H9 (cell line): ENCODE results near the gene TTC23L. TPM values are rescaled to one million over a fixed set of nuclear protein-coding genes. Genes with fewer than 3 reads are reported as not detected.

Experiments
- DNase-seq: peaks from one replicate; pipeline ENCODE4 v3.0.0-alpha.2; 2017
- H2AFZ ChIP-seq: one replicate; pipeline ENCODE4 v1.6.1; 2013; ENCODE audit warnings: mild to moderate bottlenecking, low read length, control low read depth, moderate library complexity
- H2AK5ac ChIP-seq: 2 replicates; pipeline ENCODE4 v1.6.1; 2013; ENCODE audit warnings: low read length, control low read depth, mixed read lengths; ENCODE audit not compliant: insufficient read length
- H2BK120ac ChIP-seq: one replicate; pipeline ENCODE4 v1.6.1; 2013; ENCODE audit warnings: low read depth, mild to moderate bottlenecking, low read length, control low read depth, inconsistent platforms; ENCODE audit not compliant: poor library complexity, severe bottlenecking
- H2BK12ac ChIP-seq: 2 replicates; pipeline ENCODE4 v1.6.1; 2013; ENCODE audit warnings: low read length, control low read depth, mixed read lengths, low read depth; ENCODE audit not compliant: insufficient read length
- H2BK15ac ChIP-seq: 2 replicates; pipeline ENCODE4 v1.6.1; 2013; ENCODE audit warnings: low read depth, low read length, control low read depth
- H2BK20ac ChIP-seq: one replicate; pipeline ENCODE4 v1.6.1; 2013; ENCODE audit warnings: low read depth, mild to moderate bottlenecking, low read length, control low read depth, inconsistent platforms; ENCODE audit not compliant: poor library complexity, severe bottlenecking
- H2BK5ac ChIP-seq: 2 replicates; pipeline ENCODE4 v1.6.1; 2013; ENCODE audit warnings: low read length, control low read depth, mixed read lengths; ENCODE audit not compliant: insufficient read length
- H3K14ac ChIP-seq: 2 replicates; pipeline ENCODE4 v1.6.1; 2013; ENCODE audit warnings: low read length, control low read depth; ENCODE audit not compliant: insufficient read depth
- H3K18ac ChIP-seq: 2 replicates; pipeline ENCODE4 v1.6.1; 2013; ENCODE audit warnings: low read depth, mild to moderate bottlenecking, mixed read lengths, low read length, control low read depth; ENCODE audit not compliant: insufficient read length
- H3K23ac ChIP-seq: 2 replicates; pipeline ENCODE4 v1.6.1; 2013; ENCODE audit warnings: low read length, control low read depth, mixed read lengths, low read depth; ENCODE audit not compliant: insufficient read length
- H3K23me2 ChIP-seq: 2 replicates; pipeline ENCODE4 v1.6.1; 2013; ENCODE audit warnings: low read depth, mild to moderate bottlenecking, mixed read lengths, low read length, control low read depth; ENCODE audit not compliant: insufficient read length, poor library complexity, severe bottlenecking
- H3K27ac ChIP-seq: 2 replicates; pipeline ENCODE4 v1.5.1; 2013; ENCODE audit warnings: low read length, control low read depth, mixed read lengths, low read depth; ENCODE audit not compliant: insufficient read length
- H3K27me3 ChIP-seq: 2 replicates; pipeline ENCODE4 v1.6.1; 2013; ENCODE audit warnings: low read length, control low read depth, inconsistent platforms; ENCODE audit not compliant: insufficient read depth
- H3K4ac ChIP-seq: 2 replicates; pipeline ENCODE4 v1.6.1; 2013; ENCODE audit warnings: low read depth, mild to moderate bottlenecking, control low read depth, inconsistent platforms, low read length, moderate library complexity
- H3K4me1 ChIP-seq: 2 replicates; pipeline ENCODE4 v1.6.1; 2013; ENCODE audit warnings: low read length, control low read depth, inconsistent platforms; ENCODE audit not compliant: insufficient read depth
- H3K4me2 ChIP-seq: 2 replicates; pipeline ENCODE4 v1.6.1; 2013; ENCODE audit warnings: low read length, control low read depth, mixed read lengths; ENCODE audit not compliant: insufficient read length, insufficient read depth
- H3K56ac ChIP-seq: 2 replicates; pipeline ENCODE4 v1.6.1; 2013; ENCODE audit warnings: low read depth, mild to moderate bottlenecking, mixed read lengths, low read length, control low read depth; ENCODE audit not compliant: insufficient read length
- H3K79me1 ChIP-seq: 2 replicates; pipeline ENCODE4 v1.6.1; 2013; ENCODE audit warnings: low read depth, mild to moderate bottlenecking, moderate library complexity, low read length, control low read depth, inconsistent platforms; ENCODE audit not compliant: insufficient read depth, poor library complexity, severe bottlenecking
- H3K79me2 ChIP-seq: 2 replicates; pipeline ENCODE4 v1.6.1; 2013; ENCODE audit warnings: low read length, control low read depth, inconsistent platforms; ENCODE audit not compliant: insufficient read depth
- H3K9ac ChIP-seq: 2 replicates; pipeline ENCODE4 v1.6.1; 2013; ENCODE audit warnings: low read length, control low read depth, mixed read lengths; ENCODE audit not compliant: insufficient read length; ENCODE audit errors: extremely low read depth
- H3K9me3 ChIP-seq: one replicate; pipeline ENCODE4 v1.6.1; 2013; ENCODE audit warnings: low read depth, low read length, inconsistent platforms; ENCODE audit not compliant: control insufficient read depth
- H3T11ph ChIP-seq: one replicate; pipeline ENCODE4 v1.6.1; 2013; ENCODE audit warnings: mild to moderate bottlenecking, low read length, control low read depth, inconsistent platforms
- H4K20me1 ChIP-seq: one replicate; pipeline ENCODE4 v1.6.1; 2013; ENCODE audit not compliant: control insufficient read depth, insufficient read length, insufficient read depth
- H4K5ac ChIP-seq: 2 replicates; pipeline ENCODE4 v1.6.1; 2013; ENCODE audit warnings: low read depth, mild to moderate bottlenecking, mixed read lengths, low read length, control low read depth; ENCODE audit not compliant: insufficient read length
- H4K8ac ChIP-seq: replicated peaks from 2 replicates; pipeline ENCODE4 v1.6.1; 2013; ENCODE audit warnings: low read length, control low read depth, mixed read lengths, low read depth; ENCODE audit not compliant: insufficient read length
- H4K91ac ChIP-seq: 2 replicates; pipeline ENCODE4 v1.6.1; 2013; ENCODE audit warnings: low read depth, mild to moderate bottlenecking, moderate library complexity, mixed read lengths, low read length, control low read depth; ENCODE audit not compliant: insufficient read length
- H3K27ac Mint-ChIP-seq, 3 experiments: 2 replicates in 2 of 3; 3 replicates in 1 of 3; pipeline ENCODE4 v1.8.0; 2020 to 2021; ENCODE audit warnings: mixed read lengths in 3 of 3, mild to moderate bottlenecking in 1 of 3, moderate library complexity in 1 of 3
- H3K27me3 Mint-ChIP-seq: 2 replicates; pipeline ENCODE4 v1.8.0; 2021; ENCODE audit warnings: low read depth, mild to moderate bottlenecking, moderate library complexity, mixed read lengths
- H3K36me3 Mint-ChIP-seq, 3 experiments: 2 replicates in 2 of 3; 3 replicates in 1 of 3; pipeline ENCODE4 v1.8.0; 2020 to 2021; ENCODE audit warnings: low read depth in 3 of 3, mixed read lengths in 3 of 3; ENCODE audit not compliant: insufficient read depth in 1 of 3
- H3K4me1 Mint-ChIP-seq, 2 experiments: 2 replicates each; pipeline ENCODE4 v1.8.0; 2020; ENCODE audit warnings: mixed read lengths in 2 of 2
- H3K4me3 Mint-ChIP-seq, 2 experiments: 2 replicates in 1 of 2; 3 replicates in 1 of 2; pipeline ENCODE4 v1.8.0; 2020 to 2021; ENCODE audit warnings: mild to moderate bottlenecking in 2 of 2, mixed read lengths in 2 of 2, moderate library complexity in 1 of 2
- H3K9me3 Mint-ChIP-seq, 2 experiments: 2 replicates in 1 of 2; 3 replicates in 1 of 2; pipeline ENCODE4 v1.8.0; 2020; ENCODE audit warnings: mild to moderate bottlenecking in 2 of 2, mixed read lengths in 2 of 2, moderate library complexity in 1 of 2
- WGBS: extraction: QIAGEN DNeasy Blood & Tissue Kit; methylation state at CpG from one replicate; pipeline ENCODE4 v1.1.7; 2013; ENCODE audit warnings: missing lambda C conversion rate, low lambda C conversion rate, mixed read lengths; ENCODE audit not compliant: insufficient read length; ENCODE audit errors: extremely low coverage; 5-methylcytosine and 5-hydroxymethylcytosine counted together
- total RNA-seq: library from RNA; stranded (reverse); gene quantifications from 2 replicates; pipeline ENCODE4 v1.2.1, GENCODE V29; 2021
- TF ChIP-seq, protein P1 (sequence below): fragments of 200-600 bp; sonication (generic); conservative IDR thresholded peaks from 3 replicates; pipeline ENCODE4 v1.8.0; 2021; ENCODE audit warnings: antibody characterized with exemption, mild to moderate bottlenecking

The TTC23L gene
- total RNA-seq, 1 experiment from 2014 or later: 0.96 TPM

DNA sequence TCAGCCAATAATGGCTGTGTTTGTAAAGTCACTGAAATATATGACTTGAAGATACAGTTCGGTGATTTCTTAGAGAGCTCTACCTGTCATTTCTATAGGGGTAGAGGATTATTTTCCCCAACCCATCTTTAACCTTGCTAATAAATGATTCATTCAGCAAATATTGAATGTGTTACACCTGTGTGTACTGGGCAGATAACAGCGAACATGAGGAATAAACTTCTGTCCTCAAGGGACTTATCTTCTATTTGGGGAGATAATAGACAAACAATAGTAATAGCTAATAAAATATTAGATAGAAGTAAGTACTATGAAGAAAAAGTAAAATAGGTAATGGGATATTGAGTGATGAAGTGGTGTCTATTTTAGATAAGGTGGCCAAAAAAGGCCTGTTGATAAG is 9.3 kb downstream of the TTC23L start:
- Histone ChIP-seq H4K20me1 (no peaks in the 10 kb centered on the region), H3K27ac (no peak overlapping the region), H2BK20ac (no peak overlapping the region), H3K79me2 (no peaks in the 10 kb centered on the region), H2AFZ (no peak overlapping the region), H2AK5ac (no peak overlapping the region), H3T11ph (no peak overlapping the region), H3K23me2 (no peaks in the 10 kb centered on the region), H3K18ac (no peak overlapping the region), H3K27me3 (no peaks in the 10 kb centered on the region), H3K79me1 (no peaks in the 10 kb centered on the region), H3K14ac (no peak overlapping the region), H3K23ac (no peak overlapping the region), H4K91ac (no peak overlapping the region), H4K5ac (no peak overlapping the region), H3K4me2 (no peak overlapping the region), H2BK15ac (no peak overlapping the region), H2BK5ac (no peak overlapping the region), H2BK120ac (no peak overlapping the region), H3K56ac (no peak overlapping the region), H3K9me3 (no peaks in the 10 kb centered on the region), H3K9ac (no peak overlapping the region), H4K8ac (no peak overlapping the region), H3K4me1 (no peaks in the 10 kb centered on the region; the same call in 1 of the 2 replicates), H3K4ac (no peak overlapping the region), H2BK12ac (no peak overlapping the region)
- H3K27ac Mint-ChIP-seq: no peak overlapping the region
- DNase-seq: no peak
- WGBS: no CpG with 5 or more reads among the region's 2 CpGs
- H3K4me1 Mint-ChIP-seq: peaks cover 7 to 9% of the 10 kb centered on the region in 2 experiments
- no peaks in the 10 kb centered on the region for H3K27me3 Mint-ChIP-seq
- TF ChIP-seq, protein P1, sequence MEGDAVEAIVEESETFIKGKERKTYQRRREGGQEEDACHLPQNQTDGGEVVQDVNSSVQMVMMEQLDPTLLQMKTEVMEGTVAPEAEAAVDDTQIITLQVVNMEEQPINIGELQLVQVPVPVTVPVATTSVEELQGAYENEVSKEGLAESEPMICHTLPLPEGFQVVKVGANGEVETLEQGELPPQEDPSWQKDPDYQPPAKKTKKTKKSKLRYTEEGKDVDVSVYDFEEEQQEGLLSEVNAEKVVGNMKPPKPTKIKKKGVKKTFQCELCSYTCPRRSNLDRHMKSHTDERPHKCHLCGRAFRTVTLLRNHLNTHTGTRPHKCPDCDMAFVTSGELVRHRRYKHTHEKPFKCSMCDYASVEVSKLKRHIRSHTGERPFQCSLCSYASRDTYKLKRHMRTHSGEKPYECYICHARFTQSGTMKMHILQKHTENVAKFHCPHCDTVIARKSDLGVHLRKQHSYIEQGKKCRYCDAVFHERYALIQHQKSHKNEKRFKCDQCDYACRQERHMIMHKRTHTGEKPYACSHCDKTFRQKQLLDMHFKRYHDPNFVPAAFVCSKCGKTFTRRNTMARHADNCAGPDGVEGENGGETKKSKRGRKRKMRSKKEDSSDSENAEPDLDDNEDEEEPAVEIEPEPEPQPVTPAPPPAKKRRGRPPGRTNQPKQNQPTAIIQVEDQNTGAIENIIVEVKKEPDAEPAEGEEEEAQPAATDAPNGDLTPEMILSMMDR: no peak
- peaks cover 0 to 10% (median 2%) of the 10 kb centered on the region in 3 experiments; a peak in 6 of 7 replicates for H3K36me3 Mint-ChIP-seq
- H3K4me3 Mint-ChIP-seq: no peak overlapping the region
- no peaks in the 10 kb centered on the region for H3K9me3 Mint-ChIP-seq
